Naive thymus-derived CD4-positive, alpha-beta T cell (primary cell): ENCODE data around the gene FKBP9. TPM values are rescaled to one million over a fixed set of nuclear protein-coding genes. Genes with fewer than 3 reads are reported as not detected.

Experiments used
- polyA plus RNA-seq, 2 donors: library from polyadenylated mRNA; unstranded; fragments of 300-500 nt; fragmentation: Illumina TruSeq; gene quantifications; one replicate each; pipeline ENCODE4 v1.2.3, GENCODE V29; 2021
- total RNA-seq, 6 experiments: library from RNA in 5 of 6; stranded (reverse) in 5 of 6; gene quantifications; 1 replicate in 5 of 6; 2 replicates in 1 of 6; pipeline ENCODE4 v1.2.3 and lab custom pipeline; 2021 to 2026

FKBP9 gene
- total and polyA plus RNA-seq, 7 experiments from 2014 or later: 0.22 to 3.4 (median 0.64) TPM; not detected in 1

Other genes with a start within 250 kb of the FKBP9 start
- gene KBTBD2, start 65.7 kb upstream of the FKBP9 start, total RNA-seq: 100 to 1,000 TPM in 2 of 5 experiments, 10 to 100 TPM in 3; 46.8 to 116 (median 66.3) TPM
- 10 to 100 TPM; 18.4 to 22.5 TPM for gene KBTBD2, start 65.7 kb upstream of the FKBP9 start, polyA plus RNA-seq
- 10 to 100 TPM; 36.6 to 51.3 (median 48.5) TPM for gene NT5C3A, start 105.3 kb downstream of the FKBP9 start, total RNA-seq
- 10 to 100 TPM; 45.7 to 64.8 TPM for gene NT5C3A, start 105.3 kb downstream of the FKBP9 start, polyA plus RNA-seq
- gene RP9, start 152.0 kb downstream of the FKBP9 start, total RNA-seq: 10 to 100 TPM; 12.7 to 23.3 (median 14.7) TPM
- gene RP9, start 152.0 kb downstream of the FKBP9 start, polyA plus RNA-seq: 10 to 100 TPM; 20.4 to 21.5 TPM
- gene BBS9, start 172.1 kb downstream of the FKBP9 start, total RNA-seq: 10 to 100 TPM; 11.7 to 31.0 (median 28.3) TPM
- 10 to 100 TPM; 11.1 to 13.1 TPM for gene BBS9, start 172.1 kb downstream of the FKBP9 start, polyA plus RNA-seq